NK-92 (cell line): Measurements from ENCODE around the gene PCGF1.
"Not testable (repeated sequence)": the region's sequence is repeated elsewhere in the genome, so short reads cannot be mapped to it uniquely, and the experiment has no call there.

ENCODE experiments used
- DNase-seq: peaks from one replicate; lab custom pipeline; 2025; ENCODE audit not compliant: unreplicated experiment; lab: John Stamatoyannopoulos, UW

Gene PCGF1

GRCh38 chr2:74499940-74500577 is 7.4 kb downstream of the PCGF1 start:
- no peak for DNase-seq

DNA sequence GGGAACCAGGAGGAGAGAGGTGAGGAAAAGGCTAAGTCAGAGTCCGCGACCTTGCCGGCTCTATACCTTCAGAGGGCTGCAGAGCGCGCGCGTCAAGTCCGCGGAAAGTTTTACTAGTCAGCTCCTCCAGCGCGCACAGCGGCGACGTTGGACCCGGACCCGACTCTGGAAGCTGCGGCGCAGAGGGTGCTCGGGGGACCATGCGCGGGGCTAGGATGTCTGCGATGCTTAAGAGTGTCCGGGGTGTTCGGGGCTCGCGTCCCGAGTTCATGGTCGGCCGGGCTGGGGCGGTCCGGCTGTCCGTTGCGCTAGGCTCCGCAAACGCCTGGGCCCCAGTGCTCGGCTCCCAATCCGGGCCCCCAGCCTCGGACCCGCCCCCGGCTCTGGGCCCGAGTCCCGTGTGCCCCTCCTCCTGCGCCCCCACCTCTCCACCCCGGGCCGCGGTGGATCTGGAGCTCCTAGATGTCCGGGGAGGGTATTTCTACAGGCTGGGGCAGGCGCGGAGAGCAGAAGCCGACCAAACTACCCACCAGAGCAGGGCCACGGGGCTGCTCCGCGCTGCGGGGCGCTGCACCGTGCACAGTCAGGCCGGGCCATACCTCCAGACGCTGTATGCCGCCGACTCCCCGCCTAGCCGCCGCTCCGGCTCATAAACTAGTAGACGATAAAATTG is 8.1 kb downstream of the PCGF1 start, which contains the start of gene LBX2:
LBX2 (minus strand) TSS at position 337 of the 673 bp plus-strand sequence; CDS start at position 271, 66 bp downstream.
- DNase-seq = no peak

DNA sequence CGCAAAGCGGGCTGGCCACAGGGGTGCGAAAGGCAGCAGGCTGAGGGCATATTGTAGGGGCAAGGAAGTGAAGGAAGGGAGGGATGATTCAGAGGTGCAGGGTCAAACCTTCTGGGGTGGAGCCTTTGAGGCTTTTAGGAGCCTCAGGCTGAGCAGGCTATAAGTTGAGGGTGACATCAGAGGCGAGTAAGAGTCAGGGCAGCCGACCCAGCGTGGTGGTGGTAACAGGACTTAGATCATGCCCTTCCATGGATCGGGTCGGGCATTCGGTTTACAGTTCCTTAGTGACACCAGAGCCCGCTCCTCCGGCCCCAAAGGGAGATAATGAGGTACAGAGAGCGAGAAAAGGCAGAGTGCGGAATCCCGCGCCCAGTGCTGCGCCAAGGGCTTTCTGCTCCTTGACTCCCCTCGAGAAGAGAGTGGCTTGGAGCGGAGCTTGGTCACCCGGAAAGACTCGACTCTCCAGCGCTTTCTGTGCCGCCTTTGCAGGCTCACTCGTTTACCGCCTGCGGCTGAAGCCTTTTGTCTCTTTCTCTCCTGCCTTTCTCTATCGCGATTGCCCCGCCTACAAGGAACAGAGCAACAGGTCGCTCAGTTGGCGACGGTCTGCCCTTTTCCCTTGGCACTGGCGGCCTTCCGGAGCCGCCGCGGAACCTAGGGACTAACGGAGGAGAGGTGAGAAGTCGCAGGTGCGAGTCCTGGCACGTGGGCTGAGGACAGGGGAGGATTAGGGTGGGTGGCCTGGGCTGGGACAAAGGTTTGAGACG is 8.8 kb downstream of the PCGF1 start:
- no peak for DNase-seq

DNA sequence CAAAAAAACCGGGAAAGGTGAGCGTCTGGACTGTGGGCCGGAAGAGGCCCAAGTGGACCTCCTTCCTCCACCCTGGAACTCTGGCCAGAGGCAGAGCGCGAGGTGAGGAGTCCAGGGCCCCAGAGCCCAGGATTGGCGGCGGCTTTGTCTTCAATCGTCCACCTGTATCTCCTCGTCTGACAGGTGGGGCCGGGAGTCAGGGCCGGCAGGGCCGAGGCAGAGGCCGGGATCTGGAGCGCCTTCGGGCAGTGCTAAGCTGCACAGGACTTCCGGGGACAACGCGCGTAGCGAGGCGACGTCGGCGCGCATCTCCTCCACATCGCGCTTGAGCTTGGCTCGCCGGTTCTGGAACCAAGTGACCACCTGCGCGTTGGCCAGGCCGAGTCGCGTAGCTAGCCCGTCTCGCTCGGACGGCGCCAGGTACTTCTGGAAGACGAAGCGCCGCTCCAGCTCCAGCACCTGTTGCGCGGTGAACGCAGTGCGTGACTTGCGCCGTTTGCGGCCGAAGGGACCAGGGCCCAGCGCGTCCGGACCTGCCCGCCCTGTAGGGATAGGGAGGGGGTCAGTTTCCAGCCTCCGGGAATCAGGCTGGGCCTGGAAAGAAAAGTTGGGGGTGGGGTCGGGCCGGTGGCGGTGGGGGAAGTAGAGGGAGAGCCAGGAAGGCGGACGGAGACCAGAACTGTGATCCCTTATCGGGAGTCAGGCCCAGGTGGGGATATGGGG is 9.6 kb downstream of the PCGF1 start:
- DNase-seq = no peak

DNA sequence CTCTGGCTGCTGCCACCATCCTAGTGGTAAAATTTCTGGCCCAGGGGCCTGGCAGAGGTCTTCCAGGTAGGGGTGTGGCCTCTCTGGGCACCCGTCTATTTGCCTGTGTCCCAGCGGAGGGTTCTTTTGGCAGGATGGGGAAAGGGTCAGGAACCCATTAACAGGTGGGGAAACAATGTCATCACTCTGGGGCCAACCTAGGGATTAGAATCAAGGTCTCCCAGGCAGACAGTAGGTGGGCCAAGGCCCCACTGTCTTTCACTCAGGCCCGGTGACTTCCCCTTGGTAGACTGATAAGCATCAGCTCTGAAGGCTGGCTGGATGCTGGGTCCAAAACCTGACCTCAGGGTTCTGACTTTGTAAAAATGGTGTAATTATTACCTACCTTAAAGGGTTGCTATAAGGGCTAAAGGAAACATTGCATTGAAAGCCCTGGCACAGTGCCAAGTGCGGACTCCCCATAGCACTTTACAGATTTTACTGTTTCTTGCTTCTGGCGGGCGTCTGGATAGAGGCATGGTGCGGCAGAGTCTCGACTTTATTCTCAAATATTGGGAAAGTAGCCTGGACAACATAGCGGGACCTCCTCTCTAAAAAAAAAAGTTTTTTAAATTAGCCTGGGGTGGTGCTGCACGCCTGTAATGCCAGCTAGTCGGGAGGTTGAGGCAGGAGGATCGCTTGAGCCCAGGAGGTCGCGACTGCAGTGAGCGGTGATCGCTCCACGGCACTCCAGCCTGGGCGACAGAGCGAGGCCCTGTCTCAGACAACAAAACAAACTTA is 10.3 kb downstream of the PCGF1 start:
- DNase-seq = no peak

DNA sequence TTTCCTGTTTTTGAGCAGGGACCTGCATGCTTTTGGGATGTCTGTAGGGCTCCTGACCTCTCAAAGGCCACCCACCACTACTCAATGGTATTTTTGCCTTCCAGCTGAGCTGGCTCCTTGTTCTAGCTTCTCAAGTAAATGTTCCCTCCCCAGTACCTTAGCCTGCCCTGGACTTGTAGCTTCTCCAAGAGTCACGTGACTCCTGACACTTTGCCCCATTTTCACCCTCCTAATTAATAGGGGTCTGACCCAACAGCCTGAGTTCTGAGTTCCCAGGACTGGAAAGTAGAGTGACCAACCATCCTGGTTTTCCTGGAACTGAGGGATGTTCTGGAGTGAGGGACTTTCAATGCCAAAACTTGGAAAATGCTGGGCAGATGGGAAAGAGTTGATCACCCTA is 12.1 kb downstream of the PCGF1 start:
- no peak for DNase-seq

GRCh38 chr2:74493546-74493945 is 13.9 kb downstream of the PCGF1 start:
- DNase-seq = no peak

DNA sequence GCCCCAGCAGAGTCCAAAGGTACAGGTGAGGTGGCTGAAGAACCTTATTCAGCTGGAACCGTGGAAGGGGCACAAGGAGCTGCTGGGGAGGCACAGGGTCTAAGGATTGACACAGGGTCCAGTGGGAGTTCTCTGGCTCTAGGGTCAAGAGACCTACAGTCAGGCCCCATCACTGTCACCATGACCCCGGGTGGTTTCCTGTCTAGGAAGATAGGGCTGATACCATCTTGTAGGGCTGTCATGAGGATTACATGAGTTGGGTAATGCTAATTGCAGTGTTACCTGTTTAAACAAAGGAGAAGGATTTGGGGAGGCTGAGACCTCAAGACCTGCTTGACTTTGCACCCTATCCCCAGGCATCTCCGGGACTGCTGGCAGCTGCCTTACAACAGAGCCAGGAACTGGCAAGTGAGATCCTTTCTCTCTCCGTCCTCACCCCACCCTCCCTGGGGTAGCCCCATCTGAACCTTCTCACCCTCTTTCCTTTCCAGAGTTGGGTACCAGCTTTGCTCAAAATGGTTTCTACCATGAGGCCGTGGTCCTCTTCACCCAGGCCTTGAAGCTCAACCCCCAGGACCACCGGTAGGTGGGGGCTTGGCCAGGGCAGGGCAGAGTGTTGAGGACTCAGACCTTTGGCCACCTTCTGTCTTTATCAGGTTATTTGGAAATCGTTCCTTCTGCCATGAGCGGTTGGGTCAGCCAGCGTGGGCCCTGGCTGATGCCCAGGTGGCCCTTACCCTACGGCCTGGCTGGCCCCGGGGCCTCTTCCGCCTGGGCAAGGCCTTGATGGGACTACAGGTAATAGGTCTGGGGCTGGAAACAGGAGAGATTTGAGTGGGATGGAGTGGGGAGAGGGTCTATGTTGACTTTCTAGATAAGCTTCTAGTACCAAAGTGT is 15.6 kb downstream of the PCGF1 start:
- no peak for DNase-seq

DNA sequence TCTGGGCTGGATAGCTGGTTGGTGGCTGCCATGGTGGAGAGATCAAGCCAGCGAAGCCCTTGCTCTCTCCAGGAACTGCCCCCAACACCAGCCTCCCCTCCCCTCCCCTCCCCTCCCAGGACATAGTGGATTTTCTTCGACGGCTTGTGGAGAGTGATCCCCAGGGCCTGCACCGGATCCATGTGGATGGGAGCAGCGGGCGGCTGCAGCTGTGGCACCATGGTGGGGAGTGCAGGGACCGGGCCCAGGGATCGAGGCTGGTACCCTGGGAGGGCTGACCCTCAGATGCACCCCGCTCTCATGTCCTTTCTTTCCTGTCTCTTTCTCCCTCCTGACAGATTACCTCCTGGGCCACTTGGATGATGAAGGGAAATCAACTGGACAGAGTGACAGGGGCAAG is 17.6 kb downstream of the PCGF1 start:
- no peak for DNase-seq

GRCh38 chr2:74488643-74489481 is 18.6 kb downstream of the PCGF1 start:
- DNase-seq = no peak

- DNase-seq = no peak
Observed at GRCh38 chr2:74486141-74486540, 21.4 kb downstream of the PCGF1 start.

GRCh38 chr2:74483675-74484164 is 23.8 kb downstream of the PCGF1 start:
- DNase-seq = not testable (repeated sequence)

DNA sequence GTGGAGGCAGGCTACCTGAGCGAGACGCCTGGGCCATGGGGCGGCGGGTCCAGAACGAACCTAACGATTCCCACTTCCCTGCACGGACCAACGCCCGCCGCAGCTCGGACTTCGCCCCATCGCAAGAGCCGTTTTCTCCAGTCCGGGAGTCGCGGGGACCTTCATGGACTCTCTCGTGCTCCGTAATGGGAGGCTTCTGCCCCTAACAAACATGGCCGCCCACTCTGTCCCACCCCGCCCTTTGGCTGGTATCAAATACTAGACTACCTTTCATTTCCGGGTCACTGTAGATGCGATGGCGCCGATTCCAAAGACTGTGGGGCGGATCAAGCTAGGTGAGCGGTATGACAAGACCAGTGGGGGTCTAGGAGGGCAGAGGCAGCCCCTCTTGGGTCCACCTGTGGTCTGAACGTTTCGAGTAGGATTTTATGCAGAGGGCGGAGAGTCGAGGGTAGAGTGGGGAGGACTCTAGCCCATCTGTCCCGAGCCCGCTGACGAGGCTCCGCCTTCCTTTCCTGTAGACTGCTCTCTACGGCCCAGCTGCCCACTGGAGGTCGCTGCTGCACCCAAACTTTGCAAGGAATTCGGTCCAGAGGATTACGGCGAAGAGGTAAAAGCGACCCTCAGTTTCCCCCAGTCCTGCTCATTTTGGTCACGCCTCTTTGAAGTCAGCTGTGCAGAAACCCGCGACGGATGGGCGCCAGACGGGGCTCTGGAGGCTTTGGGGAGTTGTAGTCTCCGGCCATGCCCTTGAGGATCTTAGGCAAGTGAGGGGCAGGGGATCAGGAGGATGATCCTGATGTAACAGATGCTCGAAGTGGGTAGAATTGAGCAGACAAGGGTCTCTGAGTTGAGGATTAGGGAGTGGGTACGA is 24.5 kb downstream of the PCGF1 start, which contains the start of the genes CCDC142 and TTC31:
CCDC142 (minus strand) TSS at position 198 of the 874 bp plus-strand sequence; CDS start at position 37, 161 bp downstream.
TTC31 (plus strand) TSS at position 281 of the 874 bp plus-strand sequence; CDS start at position 296, 15 bp downstream.
- DNase-seq = no peak

DNA sequence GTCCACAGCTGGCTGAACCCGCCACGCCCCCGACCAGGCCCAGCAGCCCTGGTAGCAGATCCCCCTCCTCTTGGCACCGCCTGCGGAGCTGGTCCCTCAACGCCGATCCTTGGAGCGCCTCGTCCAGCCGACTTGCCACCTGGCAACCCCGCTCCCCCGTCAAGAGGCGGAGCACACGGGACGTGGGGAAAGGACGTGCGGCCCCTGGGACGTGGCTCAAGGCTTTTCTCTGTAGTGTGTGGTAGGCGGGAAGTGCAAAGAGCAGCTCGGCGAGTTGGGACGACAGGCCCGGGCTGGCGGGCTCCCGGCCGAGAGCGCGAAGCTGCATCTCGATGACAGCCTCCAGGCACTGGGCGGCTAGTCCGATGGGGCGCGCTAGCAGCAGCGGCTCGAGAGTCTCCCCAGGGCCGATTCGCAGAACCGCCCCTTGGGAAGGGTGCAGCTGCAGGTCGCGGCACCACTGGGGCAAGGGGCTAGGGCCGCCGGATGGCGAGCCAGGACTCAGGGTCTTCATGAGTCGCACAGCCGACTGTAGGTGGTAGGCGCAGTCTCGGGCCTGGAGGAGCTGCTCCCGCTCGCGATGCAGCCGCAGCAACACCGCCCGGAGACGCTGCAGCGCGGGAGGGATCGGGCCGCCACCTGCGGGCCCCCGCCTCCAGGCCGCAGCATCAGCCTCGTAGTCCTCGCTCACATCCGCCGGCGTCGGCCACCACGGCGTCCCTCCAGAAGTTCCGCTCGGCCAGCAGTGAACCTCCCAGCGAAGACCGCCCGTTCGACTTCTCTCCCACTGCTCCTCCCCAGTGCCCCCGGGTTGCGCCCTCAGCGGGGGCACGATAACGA is 25.3 kb downstream of the PCGF1 start:
- DNase-seq = no peak

DNA sequence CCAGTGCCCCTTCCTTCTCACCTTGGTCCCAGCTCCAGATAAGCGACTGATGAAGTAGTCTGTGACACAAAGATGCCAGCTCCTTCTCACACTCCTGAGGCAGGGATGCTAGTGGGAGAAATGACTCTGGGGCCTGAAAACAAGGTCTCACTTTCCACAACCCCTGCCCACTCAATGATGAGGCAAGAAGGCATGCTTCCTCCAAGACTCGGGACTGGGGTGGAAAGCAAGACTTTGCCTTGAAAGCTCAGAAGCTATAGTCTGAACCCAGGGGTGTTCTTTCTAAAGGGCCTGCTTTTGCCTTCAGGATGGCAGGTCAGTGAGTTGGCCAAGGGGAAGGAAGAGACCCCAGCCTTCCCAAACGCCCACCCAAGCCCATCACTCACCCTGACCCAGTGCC is 26.1 kb downstream of the PCGF1 start:
- DNase-seq = no peak

- DNase-seq = no peak
Observed at GRCh38 chr2:74474899-74475298, 32.6 kb downstream of the PCGF1 start.
